D721Med (cell line): ENCODE measurements around the gene DMRTA1.
"Not testable (repeated sequence)": the region's sequence is repeated elsewhere in the genome, so short reads cannot be mapped to it uniquely, and the experiment has no call there.

Experiments
- DNase-seq: peaks from one replicate; pipeline ENCODE4 v3.0.0; 2011; ENCODE audit warnings: low spot score; ENCODE audit not compliant: insufficient read length
- FAIRE-seq: peaks from 2 replicates; lab custom pipeline; 2011; peaks lifted over from hg19 to GRCh38; lab: Jason Lieb, UNC
- CTCF ChIP-seq: IDR thresholded peaks from 2 replicates; pipeline ENCODE4 v1.5.1; 2012; ENCODE audit warnings: mild to moderate bottlenecking, control low read depth; ENCODE audit not compliant: insufficient read depth; ENCODE audit errors: missing control alignments

DMRTA1 gene

GRCh38 chr9:22423566-22423965 lies 23.1 kb upstream of the DMRTA1 start:
- FAIRE-seq, result no peak

GRCh38 chr9:22424616-22425015 lies 22.0 kb upstream of the DMRTA1 start:
- TF ChIP-seq CTCF, result no peak
- FAIRE-seq, result no peak
- no peak for DNase-seq

More at GRCh38 chr9:22423566-22423965, 23.1 kb upstream of the DMRTA1 start:
- no peak for DNase-seq
- TF ChIP-seq CTCF, result no peak

- FAIRE-seq, result no peak
These were observed 21.1 kb upstream of the DMRTA1 start for GRCh38 chr9:22425551-22425950.

GRCh38 chr9:22427226-22427880 lies 19.3 kb upstream of the DMRTA1 start:
- FAIRE-seq (no peak), DNase-seq (no peak)
- TF ChIP-seq CTCF, result no peak

More at GRCh38 chr9:22425551-22425950, 21.1 kb upstream of the DMRTA1 start:
- DNase-seq, result no peak
- no peak for TF ChIP-seq CTCF

- no peak for DNase-seq
- TF ChIP-seq CTCF, result no peak
- FAIRE-seq, result no peak
These were observed 12.9 kb upstream of the DMRTA1 start for GRCh38 chr9:22433691-22434090.

GRCh38 chr9:22435252-22435651 lies 11.4 kb upstream of the DMRTA1 start:
- FAIRE-seq, DNase-seq: not testable (repeated sequence)

- DNase-seq, FAIRE-seq: not testable (repeated sequence)
These were observed 9.1 kb upstream of the DMRTA1 start for GRCh38 chr9:22437461-22438067.

- TF ChIP-seq CTCF, result no peak
These were observed 5.8 kb upstream of the DMRTA1 start for GRCh38 chr9:22440841-22441240.

More at GRCh38 chr9:22440841-22441240, 5.8 kb upstream of the DMRTA1 start:
- FAIRE-seq (no peak), DNase-seq (no peak)
